GM23338 (cell line): ENCODE results near the gene TPM1. TPM values are rescaled to one million over a fixed set of nuclear protein-coding genes. Genes with fewer than 3 reads are reported as not detected.
A peak's percentile ranks its signal among the peaks of the same experiment; 100 is the strongest.
"Not testable (repeated sequence)": the region's sequence is repeated elsewhere in the genome, so short reads cannot be mapped to it uniquely, and the experiment has no call there.

Experiments
- ATAC-seq: fragments of 200-7000 bp; cut with Tn5 transposase; 3 replicates; pipeline ENCODE4 v1.9.1; 2020
- DNase-seq: peaks from one replicate; pipeline ENCODE4 v3.0.0-alpha.2; 2015; ENCODE audit warnings: low spot score
- H2AFZ ChIP-seq: fragments of 200-600 bp; sonication (generic); 2 replicates; pipeline ENCODE4 v1.8.0; 2016; ENCODE audit warnings: antibody characterized with exemption, mild to moderate bottlenecking, moderate library complexity
- H3F3A ChIP-seq: fragments of 200-600 bp; sonication (generic); replicated peaks from 2 replicates; pipeline ENCODE4 v1.8.0; 2017; ENCODE audit warnings: antibody characterized with exemption, mixed run types, low read depth
- H3K27ac ChIP-seq: fragments of 200-600 bp; sonication (generic); 2 replicates; pipeline ENCODE4 v1.6.1; 2016; ENCODE audit warnings: low read depth
- H3K27me3 ChIP-seq: fragments of 200-600 bp; sonication (generic); 2 replicates; pipeline ENCODE4 v1.8.0; 2016; ENCODE audit warnings: mild to moderate bottlenecking, mixed run types, moderate library complexity; ENCODE audit not compliant: insufficient read depth
- H3K36me3 ChIP-seq: fragments of 200-600 bp; sonication (generic); 2 replicates; pipeline ENCODE4 v1.8.0; 2016; ENCODE audit warnings: mild to moderate bottlenecking; ENCODE audit not compliant: insufficient read depth
- H3K4me1 ChIP-seq: fragments of 200-600 bp; sonication (generic); 2 replicates; pipeline ENCODE4 v1.8.0; 2016; ENCODE audit warnings: mild to moderate bottlenecking, moderate library complexity; ENCODE audit not compliant: insufficient read depth
- H3K4me2 ChIP-seq: fragments of 200-600 bp; sonication (generic); 2 replicates; pipeline ENCODE4 v1.7.1; 2017; ENCODE audit warnings: mixed run types
- H3K4me3 ChIP-seq: fragments of 200-600 bp; sonication (generic); 2 replicates; pipeline ENCODE4 v1.6.1; 2016; ENCODE audit warnings: mixed run types
- H3K79me2 ChIP-seq: fragments of 200-600 bp; sonication (generic); replicated peaks from 2 replicates; pipeline ENCODE4 v1.8.0; 2017; ENCODE audit warnings: mild to moderate bottlenecking; ENCODE audit not compliant: insufficient read depth
- H3K9me2 ChIP-seq: fragments of 200-600 bp; sonication (generic); 2 replicates; pipeline ENCODE4 v1.8.0; 2017; ENCODE audit not compliant: insufficient read depth
- H4K20me1 ChIP-seq: fragments of 200-600 bp; sonication (generic); replicated peaks from 2 replicates; pipeline ENCODE4 v1.8.0; 2017; ENCODE audit warnings: mild to moderate bottlenecking; ENCODE audit not compliant: insufficient read depth
- H3K27ac Mint-ChIP-seq: 2 replicates; pipeline ENCODE4 v1.8.0; 2020; ENCODE audit warnings: inconsistent platforms, mild to moderate bottlenecking, moderate library complexity, mixed read lengths
- H3K27me3 Mint-ChIP-seq: 3 replicates; pipeline ENCODE4 v1.8.0; 2022; ENCODE audit warnings: low read depth, mild to moderate bottlenecking, moderate library complexity, mixed read lengths, inconsistent platforms; ENCODE audit not compliant: insufficient read depth, poor library complexity
- H3K36me3 Mint-ChIP-seq: 3 replicates; pipeline ENCODE4 v1.8.0; 2021; ENCODE audit warnings: low read depth, mild to moderate bottlenecking, inconsistent platforms, moderate library complexity, mixed read lengths
- H3K4me1 Mint-ChIP-seq: 3 replicates; pipeline ENCODE4 v1.8.0; 2020; ENCODE audit warnings: mild to moderate bottlenecking, inconsistent platforms, mixed read lengths
- H3K4me3 Mint-ChIP-seq: 3 replicates; pipeline ENCODE4 v1.8.0; 2021; ENCODE audit warnings: moderate library complexity, mild to moderate bottlenecking, inconsistent platforms, mixed read lengths
- H3K9me3 Mint-ChIP-seq: 3 replicates; pipeline ENCODE4 v1.8.0; 2020; ENCODE audit warnings: moderate library complexity, mild to moderate bottlenecking, inconsistent platforms, mixed read lengths
- CREB1 ChIP-seq: fragments of 250-450 bp; sonication (Bioruptor Pico); IDR thresholded peaks from 2 replicates; pipeline ENCODE4 v1.5.0; 2020; ENCODE audit warnings: low read depth, mild to moderate bottlenecking, moderate library complexity
- EZH2 ChIP-seq: fragments of 200-600 bp; sonication (generic); IDR thresholded peaks from one replicate; pipeline ENCODE4 v1.8.0; 2017; ENCODE audit warnings: antibody characterized with exemption, mild to moderate bottlenecking, low read depth; ENCODE audit not compliant: unreplicated experiment
- EZH2phosphoT487 ChIP-seq: fragments of 200-600 bp; sonication (generic); IDR thresholded peaks from one replicate; pipeline ENCODE4 v1.8.1; 2018; ENCODE audit warnings: antibody characterized with exemption; ENCODE audit not compliant: unreplicated experiment
- JUNB ChIP-seq: IDR thresholded peaks from one replicate; pipeline ENCODE4 v1.6.1; 2016; ENCODE audit warnings: antibody characterized with exemption; ENCODE audit not compliant: unreplicated experiment
- NANOG ChIP-seq: IDR thresholded peaks from 2 replicates; pipeline ENCODE4 v1.6.1; 2016; ENCODE audit warnings: antibody characterized with exemption, borderline replicate concordance
- POLR2AphosphoS5 ChIP-seq: IDR thresholded peaks from 2 replicates; pipeline ENCODE4 v1.6.1; 2016; ENCODE audit warnings: antibody characterized with exemption, low read depth
- STAT1 ChIP-seq: IDR thresholded peaks from one replicate; pipeline ENCODE4 v1.6.1; 2016; ENCODE audit warnings: antibody characterized with exemption; ENCODE audit not compliant: unreplicated experiment
- ZNF114 ChIP-seq: fragments of 250-450 bp; sonication (Bioruptor Pico); IDR thresholded peaks from 2 replicates; pipeline ENCODE4 v1.5.0; 2020; ENCODE audit warnings: mild to moderate bottlenecking, moderate library complexity
- ZNF331 ChIP-seq: fragments of 250-450 bp; sonication (Bioruptor Pico); IDR thresholded peaks from 2 replicates; pipeline ENCODE4 v1.5.0; 2020; ENCODE audit warnings: low read depth, mild to moderate bottlenecking, moderate library complexity
- polyA plus RNA-seq: library from polyadenylated mRNA; unstranded; fragments of >200 nt; fragmentation: Nextera tagmentation; extraction: Ambion mirVana; gene quantifications from 2 replicates; pipeline ENCODE4 v1.2.1, GENCODE V29; 2016
- total RNA-seq: library from RNA; depleted of rRNA; stranded (reverse); fragments of >200 nt; shearing (Covaris generic); gene quantifications from 2 replicates; pipeline ENCODE4 v1.2.3, GENCODE V29; 2014
- TF ChIP-seq, protein P1 (sequence below): IDR thresholded peaks from one replicate; pipeline ENCODE4 v1.6.1; 2018; ENCODE audit warnings: antibody characterized with exemption; ENCODE audit not compliant: unreplicated experiment
- TF ChIP-seq, protein P2 (sequence below): fragments of 250-450 bp; sonication (Bioruptor Pico); IDR thresholded peaks from 2 replicates; pipeline ENCODE4 v1.5.0; 2020; ENCODE audit warnings: mild to moderate bottlenecking, moderate library complexity
- TF ChIP-seq, protein P3 (sequence below): IDR thresholded peaks from 2 replicates; pipeline ENCODE4 v1.6.1; 2016; ENCODE audit warnings: antibody characterized with exemption

The TPM1 gene
- total and polyA plus RNA-seq, 2 experiments from 2014 or later, result 449 to 913 TPM

DNA sequence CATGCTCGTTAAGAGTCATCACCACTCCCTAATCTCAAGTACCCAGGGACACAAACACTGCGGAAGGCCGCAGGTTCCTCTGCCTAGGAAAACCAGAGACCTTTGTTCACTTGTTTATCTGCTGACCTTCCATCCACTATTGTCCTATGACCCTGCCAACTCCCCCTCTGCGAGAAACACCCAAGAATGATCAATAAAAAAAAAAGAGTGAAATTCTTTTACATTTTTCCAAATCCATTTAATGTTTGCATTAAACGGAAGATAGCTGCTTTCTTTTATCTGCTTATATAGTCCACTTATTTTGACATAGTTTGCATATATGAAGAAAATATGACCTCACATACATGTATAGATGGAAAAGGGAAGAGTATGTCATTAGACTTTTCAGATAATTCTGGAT is 57.0 kb downstream of the TPM1 start:
- H3K4me3 Mint-ChIP-seq, H3K27ac ChIP-seq, H4K20me1 ChIP-seq, H3K4me1 ChIP-seq, DNase-seq, H3K4me2 ChIP-seq, H3K27ac Mint-ChIP-seq, H3K4me3 ChIP-seq, ATAC-seq, H3K4me1 Mint-ChIP-seq, H3K79me2 ChIP-seq, H3K9me2 ChIP-seq, H2AFZ ChIP-seq, H3F3A ChIP-seq, H3K36me3 ChIP-seq, H3K27me3 ChIP-seq, H3K27me3 Mint-ChIP-seq: not testable (repeated sequence)
- peaks cover 30% of the 10 kb centered on the region for H3K9me3 Mint-ChIP-seq
- H3K36me3 Mint-ChIP-seq, result peaks cover 12% of the 10 kb centered on the region; the same call in 2 of the 3 replicates

DNA sequence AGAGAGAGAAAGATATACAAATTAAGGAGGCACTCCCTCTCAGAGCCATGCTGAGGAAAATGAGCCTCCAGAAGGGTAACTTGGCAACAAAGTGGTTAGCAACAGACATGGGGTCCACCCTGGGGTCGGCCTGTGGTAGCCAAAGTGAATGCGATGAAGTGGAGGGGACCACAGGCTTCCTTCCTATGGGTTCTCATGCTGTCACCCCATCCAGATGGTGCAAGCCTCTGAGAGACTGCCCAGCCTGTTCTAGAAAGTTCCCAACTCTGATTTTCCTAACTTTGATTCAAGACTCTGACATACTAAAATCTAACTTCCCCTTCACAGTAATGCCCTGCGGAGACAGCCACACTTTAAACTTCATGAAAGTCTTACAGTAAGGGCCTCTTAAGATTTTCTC is 60.9 kb downstream of the TPM1 start:
- Mint-ChIP-seq H3K9me3 (peaks cover 19% of the 10 kb centered on the region), H3K27ac (no peak overlapping the region), H3K4me1 (no peaks in the 10 kb centered on the region), H3K27me3 (no peaks in the 10 kb centered on the region), H3K4me3 (no peak overlapping the region), H3K36me3 (peaks cover 9% of the 10 kb centered on the region; the same call in 2 of the 3 replicates)
- Histone ChIP-seq H3K36me3 (no peaks in the 10 kb centered on the region), H3K4me2 (no peak overlapping the region), H3K4me1 (no peaks in the 10 kb centered on the region), H2AFZ (0 out of 2 replicates have a peak overlapping the region, but pooled peaks have one; percentile 2), H4K20me1 (no peaks in the 10 kb centered on the region), H3K4me3 (no peak overlapping the region), H3K27ac (no peak overlapping the region), H3F3A (no peaks in the 10 kb centered on the region), H3K79me2 (no peaks in the 10 kb centered on the region), H3K9me2 (no peaks in the 10 kb centered on the region), H3K27me3 (no peaks in the 10 kb centered on the region)
- DNase-seq (no peak), ATAC-seq (no peak)
- TF ChIP-seq NANOG (no peak), EZH2 (no peak), POLR2AphosphoS5 (no peak), ZNF114 (CRISPR knock-in tag) (no peak), JUNB (no peak), EZH2phosphoT487 (no peak), ZNF331 (CRISPR knock-in tag) (no peak), CREB1 (CRISPR knock-in tag) (no peak), STAT1 (no peak)
- TF ChIP-seq, protein P1, sequence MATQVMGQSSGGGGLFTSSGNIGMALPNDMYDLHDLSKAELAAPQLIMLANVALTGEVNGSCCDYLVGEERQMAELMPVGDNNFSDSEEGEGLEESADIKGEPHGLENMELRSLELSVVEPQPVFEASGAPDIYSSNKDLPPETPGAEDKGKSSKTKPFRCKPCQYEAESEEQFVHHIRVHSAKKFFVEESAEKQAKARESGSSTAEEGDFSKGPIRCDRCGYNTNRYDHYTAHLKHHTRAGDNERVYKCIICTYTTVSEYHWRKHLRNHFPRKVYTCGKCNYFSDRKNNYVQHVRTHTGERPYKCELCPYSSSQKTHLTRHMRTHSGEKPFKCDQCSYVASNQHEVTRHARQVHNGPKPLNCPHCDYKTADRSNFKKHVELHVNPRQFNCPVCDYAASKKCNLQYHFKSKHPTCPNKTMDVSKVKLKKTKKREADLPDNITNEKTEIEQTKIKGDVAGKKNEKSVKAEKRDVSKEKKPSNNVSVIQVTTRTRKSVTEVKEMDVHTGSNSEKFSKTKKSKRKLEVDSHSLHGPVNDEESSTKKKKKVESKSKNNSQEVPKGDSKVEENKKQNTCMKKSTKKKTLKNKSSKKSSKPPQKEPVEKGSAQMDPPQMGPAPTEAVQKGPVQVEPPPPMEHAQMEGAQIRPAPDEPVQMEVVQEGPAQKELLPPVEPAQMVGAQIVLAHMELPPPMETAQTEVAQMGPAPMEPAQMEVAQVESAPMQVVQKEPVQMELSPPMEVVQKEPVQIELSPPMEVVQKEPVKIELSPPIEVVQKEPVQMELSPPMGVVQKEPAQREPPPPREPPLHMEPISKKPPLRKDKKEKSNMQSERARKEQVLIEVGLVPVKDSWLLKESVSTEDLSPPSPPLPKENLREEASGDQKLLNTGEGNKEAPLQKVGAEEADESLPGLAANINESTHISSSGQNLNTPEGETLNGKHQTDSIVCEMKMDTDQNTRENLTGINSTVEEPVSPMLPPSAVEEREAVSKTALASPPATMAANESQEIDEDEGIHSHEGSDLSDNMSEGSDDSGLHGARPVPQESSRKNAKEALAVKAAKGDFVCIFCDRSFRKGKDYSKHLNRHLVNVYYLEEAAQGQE, result no peak
- TF ChIP-seq, protein P2, sequence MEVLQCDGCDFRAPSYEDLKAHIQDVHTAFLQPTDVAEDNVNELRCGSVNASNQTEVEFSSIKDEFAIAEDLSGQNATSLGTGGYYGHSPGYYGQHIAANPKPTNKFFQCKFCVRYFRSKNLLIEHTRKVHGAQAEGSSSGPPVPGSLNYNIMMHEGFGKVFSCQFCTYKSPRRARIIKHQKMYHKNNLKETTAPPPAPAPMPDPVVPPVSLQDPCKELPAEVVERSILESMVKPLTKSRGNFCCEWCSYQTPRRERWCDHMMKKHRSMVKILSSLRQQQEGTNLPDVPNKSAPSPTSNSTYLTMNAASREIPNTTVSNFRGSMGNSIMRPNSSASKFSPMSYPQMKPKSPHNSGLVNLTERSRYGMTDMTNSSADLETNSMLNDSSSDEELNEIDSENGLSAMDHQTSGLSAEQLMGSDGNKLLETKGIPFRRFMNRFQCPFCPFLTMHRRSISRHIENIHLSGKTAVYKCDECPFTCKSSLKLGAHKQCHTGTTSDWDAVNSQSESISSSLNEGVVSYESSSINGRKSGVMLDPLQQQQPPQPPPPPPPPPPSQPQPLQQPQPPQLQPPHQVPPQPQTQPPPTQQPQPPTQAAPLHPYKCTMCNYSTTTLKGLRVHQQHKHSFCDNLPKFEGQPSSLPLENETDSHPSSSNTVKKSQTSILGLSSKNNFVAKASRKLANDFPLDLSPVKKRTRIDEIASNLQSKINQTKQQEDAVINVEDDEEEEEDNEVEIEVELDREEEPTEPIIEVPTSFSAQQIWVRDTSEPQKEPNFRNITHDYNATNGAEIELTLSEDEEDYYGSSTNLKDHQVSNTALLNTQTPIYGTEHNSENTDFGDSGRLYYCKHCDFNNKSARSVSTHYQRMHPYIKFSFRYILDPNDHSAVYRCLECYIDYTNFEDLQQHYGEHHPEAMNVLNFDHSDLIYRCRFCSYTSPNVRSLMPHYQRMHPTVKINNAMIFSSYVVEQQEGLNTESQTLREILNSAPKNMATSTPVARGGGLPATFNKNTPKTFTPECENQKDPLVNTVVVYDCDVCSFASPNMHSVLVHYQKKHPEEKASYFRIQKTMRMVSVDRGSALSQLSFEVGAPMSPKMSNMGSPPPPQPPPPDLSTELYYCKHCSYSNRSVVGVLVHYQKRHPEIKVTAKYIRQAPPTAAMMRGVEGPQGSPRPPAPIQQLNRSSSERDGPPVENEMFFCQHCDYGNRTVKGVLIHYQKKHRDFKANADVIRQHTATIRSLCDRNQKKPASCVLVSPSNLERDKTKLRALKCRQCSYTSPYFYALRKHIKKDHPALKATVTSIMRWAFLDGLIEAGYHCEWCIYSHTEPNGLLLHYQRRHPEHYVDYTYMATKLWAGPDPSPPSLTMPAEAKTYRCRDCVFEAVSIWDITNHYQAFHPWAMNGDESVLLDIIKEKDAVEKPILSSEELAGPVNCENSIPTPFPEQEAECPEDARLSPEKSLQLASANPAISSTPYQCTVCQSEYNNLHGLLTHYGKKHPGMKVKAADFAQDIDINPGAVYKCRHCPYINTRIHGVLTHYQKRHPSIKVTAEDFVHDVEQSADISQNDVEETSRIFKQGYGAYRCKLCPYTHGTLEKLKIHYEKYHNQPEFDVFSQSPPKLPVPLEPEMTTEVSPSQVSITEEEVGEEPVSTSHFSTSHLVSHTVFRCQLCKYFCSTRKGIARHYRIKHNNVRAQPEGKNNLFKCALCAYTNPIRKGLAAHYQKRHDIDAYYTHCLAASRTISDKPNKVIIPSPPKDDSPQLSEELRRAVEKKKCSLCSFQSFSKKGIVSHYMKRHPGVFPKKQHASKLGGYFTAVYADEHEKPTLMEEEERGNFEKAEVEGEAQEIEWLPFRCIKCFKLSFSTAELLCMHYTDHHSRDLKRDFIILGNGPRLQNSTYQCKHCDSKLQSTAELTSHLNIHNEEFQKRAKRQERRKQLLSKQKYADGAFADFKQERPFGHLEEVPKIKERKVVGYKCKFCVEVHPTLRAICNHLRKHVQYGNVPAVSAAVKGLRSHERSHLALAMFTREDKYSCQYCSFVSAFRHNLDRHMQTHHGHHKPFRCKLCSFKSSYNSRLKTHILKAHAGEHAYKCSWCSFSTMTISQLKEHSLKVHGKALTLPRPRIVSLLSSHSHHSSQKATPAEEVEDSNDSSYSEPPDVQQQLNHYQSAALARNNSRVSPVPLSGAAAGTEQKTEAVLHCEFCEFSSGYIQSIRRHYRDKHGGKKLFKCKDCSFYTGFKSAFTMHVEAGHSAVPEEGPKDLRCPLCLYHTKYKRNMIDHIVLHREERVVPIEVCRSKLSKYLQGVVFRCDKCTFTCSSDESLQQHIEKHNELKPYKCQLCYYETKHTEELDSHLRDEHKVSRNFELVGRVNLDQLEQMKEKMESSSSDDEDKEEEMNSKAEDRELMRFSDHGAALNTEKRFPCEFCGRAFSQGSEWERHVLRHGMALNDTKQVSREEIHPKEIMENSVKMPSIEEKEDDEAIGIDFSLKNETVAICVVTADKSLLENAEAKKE, result no peak
- TF ChIP-seq, protein P3, sequence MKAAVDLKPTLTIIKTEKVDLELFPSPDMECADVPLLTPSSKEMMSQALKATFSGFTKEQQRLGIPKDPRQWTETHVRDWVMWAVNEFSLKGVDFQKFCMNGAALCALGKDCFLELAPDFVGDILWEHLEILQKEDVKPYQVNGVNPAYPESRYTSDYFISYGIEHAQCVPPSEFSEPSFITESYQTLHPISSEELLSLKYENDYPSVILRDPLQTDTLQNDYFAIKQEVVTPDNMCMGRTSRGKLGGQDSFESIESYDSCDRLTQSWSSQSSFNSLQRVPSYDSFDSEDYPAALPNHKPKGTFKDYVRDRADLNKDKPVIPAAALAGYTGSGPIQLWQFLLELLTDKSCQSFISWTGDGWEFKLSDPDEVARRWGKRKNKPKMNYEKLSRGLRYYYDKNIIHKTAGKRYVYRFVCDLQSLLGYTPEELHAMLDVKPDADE, result no peak
